Body of pancreas (tissue), 4 donors: ENCODE measurements around the gene MC1R. TPM values are rescaled to one million over a fixed set of nuclear protein-coding genes. Genes with fewer than 3 reads are reported as not detected.

Experiments
- ATAC-seq: fragments of 150-250 bp; one replicate; pipeline ENCODE4 v1.9.1; 2016
- DNase-seq, 4 donors: peaks; one replicate each; pipeline ENCODE4 v3.0.0-alpha.2; 2019
- H3K27ac ChIP-seq, 4 donors: fragments of 200-600 bp; sonication (generic); 1 replicate in 3 of 4; 2 replicates in 1 of 4; pipeline versions ENCODE4 v1.5.1 to v1.6.1; 2016 to 2019; ENCODE audit warnings: mild to moderate bottlenecking in 1 of 4, mixed read lengths in 1 of 4, moderate library complexity in 1 of 4
- H3K27me3 ChIP-seq, 2 donors: fragments of 200-600 bp; sonication (generic); one replicate each; pipeline ENCODE4 v1.6.0; 2016; ENCODE audit warnings: mild to moderate bottlenecking in 1 of 2
- H3K36me3 ChIP-seq, 2 donors: fragments of 200-600 bp; sonication (generic); replicated peaks in 1 of 2; 2 replicates each; pipeline ENCODE4 v1.5.1; 2016; ENCODE audit warnings: low read depth in 2 of 2; ENCODE audit not compliant: insufficient read depth in 1 of 2
- H3K4me1 ChIP-seq: fragments of 200-600 bp; sonication (generic); one replicate; pipeline ENCODE4 v1.6.0; 2016
- H3K4me3 ChIP-seq, 2 donors: fragments of 200-600 bp; sonication (generic); 1 replicate in 1 of 2; 2 replicates in 1 of 2; pipeline ENCODE4 v1.5.1; 2016 to 2019
- H3K9me3 ChIP-seq, 3 donors: fragments of 200-600 bp; sonication (generic); 1 replicate in 2 of 3; 2 replicates in 1 of 3; pipeline ENCODE4 v1.5.1; 2016
- POLR2A ChIP-seq, 3 donors: fragments of 450-650 bp; IDR thresholded peaks; one replicate each; pipeline ENCODE4 v1.6.1; 2016; ENCODE audit warnings: antibody characterized with exemption in 3 of 3, mild to moderate bottlenecking in 2 of 3
- WGBS, 2 donors: methylation state at CpG; one replicate each; pipeline ENCODE4 v1.1.5; 2017; 5-methylcytosine and 5-hydroxymethylcytosine counted together
- intact Hi-C: fragments of 100-400 bp; cut with DNase I; formaldehyde crosslinking; loops from one replicate; pipeline ENCODE4 v1.15.1; 2023
- total RNA-seq, 2 donors: library from RNA; depleted of rRNA; stranded (reverse); fragments of >200 nt; gene quantifications; one replicate each; pipeline ENCODE4 v1.1.0, GENCODE V29; 2016
- TF ChIP-seq, protein P1 (sequence below), 7 experiments: fragments of 450-650 bp in 4 of 7; fragments of 200-600 bp in 3 of 7; sonication (generic) in 3 of 7; IDR thresholded peaks; one replicate each; pipeline ENCODE4 v1.5.1; 2016 to 2019; ENCODE audit warnings: antibody characterized with exemption in 7 of 7

Gene MC1R
- total RNA-seq, 2 donors from 2014 or later, result 3.6 TPM

DNA sequence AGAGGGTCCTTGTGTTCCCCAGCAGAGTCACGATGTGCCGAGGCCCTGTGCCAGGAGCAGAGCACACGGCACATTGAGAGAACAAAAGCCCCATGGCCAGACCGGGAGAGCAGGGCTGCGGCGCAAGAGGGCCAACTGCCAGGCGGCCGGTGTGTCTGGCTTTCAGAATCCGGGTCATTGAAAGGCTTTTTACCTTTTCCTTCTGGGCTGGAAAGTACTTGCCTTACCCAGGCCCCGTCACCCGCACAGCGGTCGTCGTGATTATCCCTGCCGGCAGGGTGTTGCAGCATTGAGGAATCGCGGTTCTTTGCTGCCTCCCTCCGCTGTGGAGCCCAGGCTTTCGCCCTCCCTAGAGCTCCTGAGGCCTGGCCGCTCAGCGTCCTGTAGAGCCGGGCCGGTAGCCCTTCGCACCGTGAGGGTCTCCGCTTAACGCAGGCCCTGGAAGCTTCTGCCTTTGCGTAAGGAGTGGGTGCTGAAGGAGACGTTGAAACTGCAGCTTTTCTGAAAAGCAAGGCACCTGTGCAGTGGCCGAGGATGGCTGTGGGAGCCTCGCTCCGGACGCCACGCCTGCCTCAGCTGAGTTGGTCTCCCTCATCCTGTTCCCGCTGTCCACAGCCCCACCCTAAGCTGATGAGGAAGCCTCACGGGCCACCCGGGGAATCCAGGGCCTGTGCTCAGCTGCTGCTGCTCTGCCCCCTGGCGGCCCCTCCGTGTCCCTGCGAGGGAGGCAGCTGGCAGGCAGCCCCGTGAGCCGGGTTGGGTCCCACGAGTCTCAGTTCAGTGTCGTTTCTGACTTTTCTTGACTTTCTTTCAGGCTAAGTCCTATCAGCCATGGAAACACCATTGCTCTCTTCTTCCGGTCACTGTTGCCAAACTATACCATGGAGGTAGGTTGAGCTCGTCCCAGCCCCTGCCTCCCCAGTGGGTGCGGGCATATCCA lies 8.6 kb upstream of the MC1R start:
- Histone ChIP-seq H3K4me1 (no peaks in the 10 kb centered on the region), H3K27me3 (no peaks in the 10 kb centered on the region), H3K4me3 (no peak overlapping the region), H3K36me3 (peaks cover 8 to 10% of the 10 kb centered on the region in 2 donors), H3K27ac (no peak overlapping the region), H3K9me3 (no peaks in the 10 kb centered on the region)
- DNase-seq, result peak; percentile 62 to 71 (median 66)
- intact Hi-C loops, result no loop called here
- 63 to 69% methylated on average over 26 to 47 of the region's 47 CpGs for WGBS, 2 donors
- no peak for TF ChIP-seq POLR2A (IDR thresholded peaks at IDR 0.05)
- TF ChIP-seq, protein P1, sequence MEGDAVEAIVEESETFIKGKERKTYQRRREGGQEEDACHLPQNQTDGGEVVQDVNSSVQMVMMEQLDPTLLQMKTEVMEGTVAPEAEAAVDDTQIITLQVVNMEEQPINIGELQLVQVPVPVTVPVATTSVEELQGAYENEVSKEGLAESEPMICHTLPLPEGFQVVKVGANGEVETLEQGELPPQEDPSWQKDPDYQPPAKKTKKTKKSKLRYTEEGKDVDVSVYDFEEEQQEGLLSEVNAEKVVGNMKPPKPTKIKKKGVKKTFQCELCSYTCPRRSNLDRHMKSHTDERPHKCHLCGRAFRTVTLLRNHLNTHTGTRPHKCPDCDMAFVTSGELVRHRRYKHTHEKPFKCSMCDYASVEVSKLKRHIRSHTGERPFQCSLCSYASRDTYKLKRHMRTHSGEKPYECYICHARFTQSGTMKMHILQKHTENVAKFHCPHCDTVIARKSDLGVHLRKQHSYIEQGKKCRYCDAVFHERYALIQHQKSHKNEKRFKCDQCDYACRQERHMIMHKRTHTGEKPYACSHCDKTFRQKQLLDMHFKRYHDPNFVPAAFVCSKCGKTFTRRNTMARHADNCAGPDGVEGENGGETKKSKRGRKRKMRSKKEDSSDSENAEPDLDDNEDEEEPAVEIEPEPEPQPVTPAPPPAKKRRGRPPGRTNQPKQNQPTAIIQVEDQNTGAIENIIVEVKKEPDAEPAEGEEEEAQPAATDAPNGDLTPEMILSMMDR (IDR thresholded peaks at IDR 0.05), result peak; percentile 54 to 82 (median 63)
- ATAC-seq, result peak; percentile 77

DNA sequence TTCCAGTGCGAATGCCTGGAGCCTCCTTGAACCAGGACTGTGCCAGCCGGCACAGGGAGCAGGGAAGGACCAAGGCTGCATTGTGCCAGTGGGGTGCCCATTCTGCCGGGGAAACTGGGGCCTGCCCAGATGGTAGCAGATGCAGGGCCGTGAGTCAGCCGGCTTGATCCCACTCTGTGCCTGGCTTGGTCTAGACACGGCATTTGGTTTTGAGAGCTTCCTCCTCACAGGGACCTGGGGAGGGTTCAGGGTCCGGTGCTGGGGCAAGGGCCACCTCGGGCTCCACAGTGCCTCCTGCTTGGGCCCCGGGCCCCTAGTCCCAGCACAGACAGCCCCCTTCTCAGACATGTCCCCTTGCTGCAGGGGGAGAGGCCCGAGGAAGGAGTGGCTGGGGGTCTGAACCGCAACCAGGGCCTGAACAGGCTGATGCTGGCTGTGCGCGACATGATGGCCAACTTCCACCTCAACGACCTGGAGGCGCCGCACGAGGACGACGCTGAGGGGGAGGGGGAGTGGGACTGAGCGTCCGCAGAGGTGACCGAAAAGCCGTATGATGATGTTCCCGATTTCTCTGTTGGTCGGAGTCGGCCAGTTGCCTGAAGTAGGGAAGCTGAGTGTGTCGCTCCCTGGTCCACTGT lies 7.8 kb upstream of the MC1R start:
- no peaks in the 10 kb centered on the region for H3K27me3 ChIP-seq
- H3K36me3 ChIP-seq, result peaks cover 6 to 8% of the 10 kb centered on the region in 2 donors
- H3K4me3 ChIP-seq, result no peak overlapping the region
- ATAC-seq (no peak), DNase-seq (no peak)
- H3K27ac ChIP-seq, result no peak overlapping the region
- no peaks in the 10 kb centered on the region for H3K4me1 ChIP-seq
- WGBS, 2 donors, result 93 to 95% methylated on average over 18 to 26 of the region's 27 CpGs
- intact Hi-C loops, result no loop called here
- no peaks in the 10 kb centered on the region for H3K9me3 ChIP-seq
- no peak for TF ChIP-seq POLR2A (IDR thresholded peaks at IDR 0.05)
- TF ChIP-seq, protein P1 (IDR thresholded peaks at IDR 0.05), result no peak

DNA sequence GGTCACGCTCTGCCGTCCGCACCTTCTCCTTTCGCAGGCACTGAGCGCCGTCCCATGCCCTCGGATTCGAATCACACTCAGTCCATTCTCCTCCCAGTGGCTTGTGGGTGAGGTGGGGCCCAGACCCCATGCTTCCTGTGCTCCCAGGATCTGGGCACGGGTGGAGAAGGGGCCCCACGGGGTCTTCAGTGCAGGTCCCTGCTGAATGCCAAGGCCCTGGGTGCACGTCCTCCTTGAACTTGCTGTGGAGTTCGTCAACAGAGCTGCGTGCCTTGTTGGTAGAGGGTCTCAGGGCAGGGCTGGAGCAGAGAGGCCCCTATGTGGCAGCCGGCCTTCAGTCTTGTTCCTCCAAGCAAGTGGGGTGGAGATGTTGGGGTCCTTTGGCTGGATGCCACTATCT lies 7.3 kb upstream of the MC1R start:
- ATAC-seq (no peak), DNase-seq (no peak)
- no peaks in the 10 kb centered on the region for H3K27me3 ChIP-seq
- H3K4me1 ChIP-seq, result no peaks in the 10 kb centered on the region
- 92 to 96% methylated on average over 9 to 14 of the region's 14 CpGs for WGBS, 2 donors
- no peak overlapping the region for H3K27ac ChIP-seq
- no peaks in the 10 kb centered on the region for H3K9me3 ChIP-seq
- H3K36me3 ChIP-seq, result peaks cover 1 to 8% of the 10 kb centered on the region in 2 donors
- intact Hi-C loops, result no loop called here
- H3K4me3 ChIP-seq, result no peak overlapping the region
- TF ChIP-seq, protein P1 (IDR thresholded peaks at IDR 0.05), result no peak
- TF ChIP-seq POLR2A (IDR thresholded peaks at IDR 0.05), result no peak

DNA sequence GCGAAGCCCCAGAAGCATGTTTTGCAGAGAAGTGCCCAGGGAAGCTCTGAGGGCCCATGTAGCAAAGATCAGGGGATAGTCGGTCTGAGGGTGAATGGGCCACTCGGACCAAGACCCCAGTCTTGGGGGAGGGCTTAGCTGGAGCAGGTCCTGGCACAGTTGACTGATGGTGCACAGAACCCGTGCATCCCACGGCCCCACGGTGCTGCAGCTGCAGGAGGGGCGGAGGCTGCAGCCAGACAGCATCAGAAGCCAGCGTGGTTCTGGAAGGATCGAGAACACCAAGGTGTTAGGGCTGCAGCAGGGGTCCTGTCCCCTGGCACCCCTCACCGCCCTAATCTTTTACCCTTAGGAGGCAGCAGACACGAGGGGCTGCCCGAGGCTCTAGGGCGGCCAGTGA lies 6.5 kb upstream of the MC1R start:
- intact Hi-C loops, result no loop called here
- H3K27me3 ChIP-seq, result no peaks in the 10 kb centered on the region
- DNase-seq, result no peak
- TF ChIP-seq POLR2A (IDR thresholded peaks at IDR 0.05), result no peak
- TF ChIP-seq, protein P1 (IDR thresholded peaks at IDR 0.05), result no peak
- H3K9me3 ChIP-seq, result no peaks in the 10 kb centered on the region
- no peak overlapping the region for H3K4me3 ChIP-seq
- 85 to 86% methylated on average over 9 to 12 of the region's 13 CpGs for WGBS, 2 donors
- no peak for ATAC-seq
- peaks cover 0 to 5% of the 10 kb centered on the region in 2 donors for H3K36me3 ChIP-seq
- H3K27ac ChIP-seq, result no peak overlapping the region
- peaks cover under 1% of the 10 kb centered on the region for H3K4me1 ChIP-seq
